Adrenal gland (tissue), 12 donors: ENCODE results near the gene SAMD15. TPM values are rescaled to one million over a fixed set of nuclear protein-coding genes. Genes with fewer than 3 reads are reported as not detected.

Source experiments
- DNase-seq, 7 donors: peaks; one replicate each; pipeline ENCODE4 v3.0.0-alpha.2; 2019 to 2020
- H3K27ac ChIP-seq, 5 donors: fragments of 200-600 bp; sonication (generic) in 4 of 5; 1 replicate in 3 of 5; 2 replicates in 2 of 5; pipeline versions ENCODE4 v1.5.1 to v1.8.0; 2016 to 2020; ENCODE audit warnings: mild to moderate bottlenecking in 1 of 5
- H3K27me3 ChIP-seq: fragments of 200-600 bp; 2 replicates; pipeline ENCODE4 v1.8.0; 2021
- H3K36me3 ChIP-seq, 2 donors: fragments of 200-600 bp; replicated peaks in 1 of 2; 1 replicate in 1 of 2; 2 replicates in 1 of 2; pipeline versions ENCODE4 v1.5.1 to v1.8.0; 2018 to 2022
- H3K4me1 ChIP-seq, 2 donors: fragments of 200-600 bp; replicated peaks in 1 of 2; 1 replicate in 1 of 2; 2 replicates in 1 of 2; pipeline versions ENCODE4 v1.5.1 to v1.8.0; 2018 to 2021
- H3K4me3 ChIP-seq, 4 donors: fragments of 200-600 bp; sonication (generic) in 3 of 4; one replicate each; pipeline ENCODE4 v1.5.1; 2016 to 2018
- H3K9me3 ChIP-seq, 3 donors: fragments of 200-600 bp; sonication (generic) in 1 of 3; replicated peaks in 1 of 3; 1 replicate in 2 of 3; 2 replicates in 1 of 3; pipeline versions ENCODE4 v1.5.1 to v1.8.0; 2016 to 2021
- POLR2A ChIP-seq, 2 donors: fragments of 450-650 bp; IDR thresholded peaks; one replicate each; pipeline ENCODE4 v1.6.1; 2017; ENCODE audit warnings: antibody characterized with exemption in 2 of 2, mild to moderate bottlenecking in 2 of 2, moderate library complexity in 1 of 2
- WGBS, 4 donors: extraction: QIAGEN DNeasy Blood & Tissue Kit in 2 of 4; methylation state at CpG; one replicate each; pipeline versions ENCODE4 v1.1.5 to v1.1.7; 2013 to 2017; 5-methylcytosine and 5-hydroxymethylcytosine counted together
- intact Hi-C, 2 donors: fragments of 100-400 bp; cut with DNase I; formaldehyde crosslinking; loops; one replicate each; pipeline versions ENCODE4 v1.14.1 to v1.15.0; 2022 to 2023
- polyA plus RNA-seq, 3 donors: library from polyadenylated mRNA; stranded (reverse); fragments of 200-250 nt in 2 of 3; fragments of 350-450 nt in 1 of 3; fragmentation: Illumina TruSeq in 1 of 3; extraction: RNeasy Lipid Tissue Mini Kit (QIAGEN cat#74804) in 1 of 3; gene quantifications; one replicate each; pipeline ENCODE4 v1.2.3, GENCODE V29; 2013 to 2014
- total RNA-seq, 9 donors: library from RNA; depleted of rRNA in 4 of 9; stranded (reverse); fragments of >200 nt in 4 of 9; fragments of 120-200 nt in 1 of 9; fragmentation: NEBNext Ultra II Directional in 1 of 9; extraction: Animal tissue kit (Norgen Biotek cat#: 25700) in 1 of 9; gene quantifications; one replicate each; pipeline versions ENCODE4 v1.1.0 to v1.2.4, GENCODE V29; 2013 to 2023
- TF ChIP-seq, protein P1 (sequence below), 6 experiments: fragments of 450-650 bp in 4 of 6; fragments of 200-600 bp in 2 of 6; sonication (generic) in 1 of 6; IDR thresholded peaks; 1 replicate in 5 of 6; 2 replicates in 1 of 6; pipeline versions ENCODE4 v1.5.1 to v1.8.0; 2016 to 2021; ENCODE audit warnings: antibody characterized with exemption in 6 of 6, mild to moderate bottlenecking in 2 of 6, moderate library complexity in 1 of 6
- donor health status: healthy with polysubstance abuse.
- donor health status: Bipolar disorder and iron deficiency.
- donor health status: DM: yes; HTN: yes; CAD: no.
- donor health status: DM: no; HTN: no; CAD: no.
- donor health status: DM: no; HTN: no; CAD: no.
- donor health status: DM: yes; HTN: yes; CAD: no.

The SAMD15 gene
- total and polyA plus RNA-seq, 12 donors: 0.24 to 4.6 (median 1.5) TPM

DNA sequence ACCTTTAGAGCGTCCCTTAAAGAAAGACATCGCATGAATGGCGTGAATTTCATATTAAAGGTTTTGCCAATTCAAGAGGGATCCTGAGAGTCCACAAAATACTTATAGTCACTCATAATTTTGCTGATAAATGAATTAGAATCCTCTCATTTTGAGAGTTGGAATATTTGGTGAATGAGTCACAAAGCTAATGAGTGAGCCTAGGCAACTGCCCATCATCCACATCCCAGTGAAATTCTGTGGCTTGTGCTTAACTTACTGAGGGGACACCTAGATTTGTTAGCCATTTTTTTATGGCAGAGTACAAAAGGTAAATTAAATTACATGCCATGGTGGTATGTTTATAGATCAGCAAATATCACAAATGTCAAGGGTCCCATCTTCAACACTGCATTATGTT is 58.9 kb downstream of the SAMD15 start:
- WGBS, 4 donors: 92 to 98% (median 95%) methylated on average over 3 of the region's 3 CpGs
- TF ChIP-seq POLR2A (IDR thresholded peaks at IDR 0.05): no peak
- TF ChIP-seq, protein P1, sequence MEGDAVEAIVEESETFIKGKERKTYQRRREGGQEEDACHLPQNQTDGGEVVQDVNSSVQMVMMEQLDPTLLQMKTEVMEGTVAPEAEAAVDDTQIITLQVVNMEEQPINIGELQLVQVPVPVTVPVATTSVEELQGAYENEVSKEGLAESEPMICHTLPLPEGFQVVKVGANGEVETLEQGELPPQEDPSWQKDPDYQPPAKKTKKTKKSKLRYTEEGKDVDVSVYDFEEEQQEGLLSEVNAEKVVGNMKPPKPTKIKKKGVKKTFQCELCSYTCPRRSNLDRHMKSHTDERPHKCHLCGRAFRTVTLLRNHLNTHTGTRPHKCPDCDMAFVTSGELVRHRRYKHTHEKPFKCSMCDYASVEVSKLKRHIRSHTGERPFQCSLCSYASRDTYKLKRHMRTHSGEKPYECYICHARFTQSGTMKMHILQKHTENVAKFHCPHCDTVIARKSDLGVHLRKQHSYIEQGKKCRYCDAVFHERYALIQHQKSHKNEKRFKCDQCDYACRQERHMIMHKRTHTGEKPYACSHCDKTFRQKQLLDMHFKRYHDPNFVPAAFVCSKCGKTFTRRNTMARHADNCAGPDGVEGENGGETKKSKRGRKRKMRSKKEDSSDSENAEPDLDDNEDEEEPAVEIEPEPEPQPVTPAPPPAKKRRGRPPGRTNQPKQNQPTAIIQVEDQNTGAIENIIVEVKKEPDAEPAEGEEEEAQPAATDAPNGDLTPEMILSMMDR (IDR thresholded peaks at IDR 0.05): no peak
- Histone ChIP-seq H3K9me3 (no peaks in the 10 kb centered on the region), H3K36me3 (peaks cover 0 to 67% of the 10 kb centered on the region in 2 donors), H3K4me3 (no peak overlapping the region), H3K27me3 (no peaks in the 10 kb centered on the region), H3K4me1 (no peaks in the 10 kb centered on the region), H3K27ac (no peak overlapping the region)
- intact Hi-C loops: no loop called here
- no peak for DNase-seq

DNA sequence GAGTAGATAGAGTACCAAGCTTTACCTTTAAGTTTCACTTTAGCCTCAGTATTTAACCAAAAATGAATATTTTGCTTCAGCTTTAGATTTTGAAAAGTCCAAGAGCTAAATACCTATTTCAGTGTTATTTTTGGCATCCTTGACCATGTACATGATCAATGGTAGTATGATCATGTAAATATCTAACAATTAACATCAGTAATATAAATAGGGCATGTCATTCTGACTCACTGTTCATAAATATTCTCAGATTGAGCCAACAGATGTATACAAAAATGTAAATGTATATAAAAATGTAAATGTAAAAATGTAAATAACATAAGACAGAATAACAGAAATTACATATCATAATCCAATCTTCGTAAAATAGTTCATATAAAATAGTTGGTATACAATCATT is 61.4 kb downstream of the SAMD15 start:
- Histone ChIP-seq H3K4me1 (no peaks in the 10 kb centered on the region), H3K4me3 (no peak overlapping the region), H3K27ac (no peak overlapping the region), H3K36me3 (peaks cover 0 to 70% of the 10 kb centered on the region in 2 donors), H3K27me3 (no peaks in the 10 kb centered on the region), H3K9me3 (no peaks in the 10 kb centered on the region)
- intact Hi-C loops: no loop called here
- TF ChIP-seq, protein P1 (IDR thresholded peaks at IDR 0.05): no peak
- no peak for TF ChIP-seq POLR2A (IDR thresholded peaks at IDR 0.05)
- 97 to 99% (median 98%) methylated on average over 1 of the region's 1 CpG for WGBS, 4 donors
- no peak for DNase-seq

DNA sequence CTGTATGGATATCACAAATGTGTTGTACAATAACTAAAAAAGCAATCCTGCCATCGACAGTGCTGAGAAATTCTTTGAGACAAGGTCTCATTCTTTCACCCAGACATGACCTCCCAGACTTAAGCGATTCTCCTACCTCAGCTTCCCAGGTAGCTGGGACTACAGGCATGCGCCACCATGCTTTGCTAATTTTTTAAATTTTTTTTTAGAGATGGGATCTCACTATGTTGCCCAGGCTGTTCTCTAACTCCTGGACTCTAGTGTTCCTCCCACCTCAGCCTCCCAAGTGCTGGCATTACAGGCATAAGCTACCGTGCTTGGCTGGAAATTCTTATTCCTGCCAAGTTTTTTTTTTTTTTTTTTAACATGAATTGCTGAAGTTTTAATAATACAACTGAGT is 62.7 kb downstream of the SAMD15 start:
- TF ChIP-seq POLR2A (IDR thresholded peaks at IDR 0.05): no peak
- TF ChIP-seq, protein P1 (IDR thresholded peaks at IDR 0.05): no peak
- peaks cover 0 to 68% of the 10 kb centered on the region in 2 donors for H3K36me3 ChIP-seq
- 91 to 98% (median 94%) methylated on average over 4 of the region's 4 CpGs for WGBS, 4 donors

More for the DNA sequence above, 62.7 kb downstream of the SAMD15 start:
- Histone ChIP-seq H3K4me3 (no peak overlapping the region), H3K4me1 (no peaks in the 10 kb centered on the region), H3K27me3 (no peaks in the 10 kb centered on the region), H3K9me3 (no peaks in the 10 kb centered on the region), H3K27ac (no peak overlapping the region)
- no peak for DNase-seq
- intact Hi-C loops: no loop called here

Other genes with a start within 250 kb of the SAMD15 start
- gene ZDHHC22, start 235.6 kb upstream of the SAMD15 start, total RNA-seq: 1 to 10 TPM in 1 of 9 donors, under 1 TPM in 3, not detected in 5; 0.06 to 1.2 (median 0.25) TPM
- gene ZDHHC22, start 235.6 kb upstream of the SAMD15 start, polyA plus RNA-seq: under 1 TPM in 1 of 3 donors, not detected in 2; 0.24 TPM
- gene TMEM63C, start 195.6 kb upstream of the SAMD15 start, total RNA-seq: 10 to 100 TPM in 3 of 9 donors, 1 to 10 TPM in 6; 2.7 to 19.7 (median 8.6) TPM
- 10 to 100 TPM in 1 of 3 donors, 1 to 10 TPM in 2; 3.1 to 21.2 (median 7.9) TPM for gene TMEM63C, start 195.6 kb upstream of the SAMD15 start, polyA plus RNA-seq
- gene NGB, start 106.2 kb upstream of the SAMD15 start, total RNA-seq: 10 to 100 TPM in 1 of 9 donors, 1 to 10 TPM in 2, under 1 TPM in 2, not detected in 4; 0.17 to 13.0 (median 1.0) TPM
- gene NGB, start 106.2 kb upstream of the SAMD15 start, polyA plus RNA-seq: 10 to 100 TPM in 2 of 3 donors, 1 to 10 TPM in 1; 6.3 to 15.4 (median 10.3) TPM
- gene POMT2, start 56.5 kb upstream of the SAMD15 start, total RNA-seq: 10 to 100 TPM; 14.0 to 48.8 (median 40.0) TPM
- 10 to 100 TPM; 49.2 to 52.3 (median 51.0) TPM for gene POMT2, start 56.5 kb upstream of the SAMD15 start, polyA plus RNA-seq
- gene GSTZ1, start 56.3 kb upstream of the SAMD15 start, total RNA-seq: 100 to 1,000 TPM in 2 of 9 donors, 10 to 100 TPM in 7; 25.3 to 154 (median 53.0) TPM
- gene GSTZ1, start 56.3 kb upstream of the SAMD15 start, polyA plus RNA-seq: 10 to 100 TPM; 28.7 to 74.0 (median 48.5) TPM
- gene TMED8, start 285 bp upstream of the SAMD15 start, total RNA-seq: 10 to 100 TPM; 15.3 to 23.6 (median 20.8) TPM
- gene TMED8, start 285 bp upstream of the SAMD15 start, polyA plus RNA-seq: 10 to 100 TPM in 1 of 3 donors, 1 to 10 TPM in 2; 4.8 to 17.1 (median 7.0) TPM
- gene NOXRED1, start 46.1 kb downstream of the SAMD15 start, total RNA-seq: under 1 TPM in 6 of 9 donors, not detected in 3; 0.22 to 0.72 (median 0.45) TPM
- gene NOXRED1, start 46.1 kb downstream of the SAMD15 start, polyA plus RNA-seq: under 1 TPM; 0.29 to 0.64 (median 0.57) TPM
- gene VIPAS39, start 80.2 kb downstream of the SAMD15 start, total RNA-seq: 10 to 100 TPM; 13.0 to 36.3 (median 20.6) TPM
- 10 to 100 TPM; 11.2 to 27.3 (median 11.8) TPM for gene VIPAS39, start 80.2 kb downstream of the SAMD15 start, polyA plus RNA-seq
- 100 to 1,000 TPM in 8 of 9 donors, 10 to 100 TPM in 1; 93.6 to 240 (median 161) TPM for gene AHSA1, start 80.7 kb downstream of the SAMD15 start, total RNA-seq
- gene AHSA1, start 80.7 kb downstream of the SAMD15 start, polyA plus RNA-seq: 100 to 1,000 TPM in 2 of 3 donors, 10 to 100 TPM in 1; 91.4 to 386 (median 166) TPM
- under 1 TPM in 3 of 9 donors, not detected in 6; 0.11 to 0.22 (median 0.17) TPM for gene ISM2, start 121.4 kb downstream of the SAMD15 start, total RNA-seq
- under 1 TPM in 1 of 3 donors, not detected in 2; 0.08 TPM for gene ISM2, start 121.4 kb downstream of the SAMD15 start, polyA plus RNA-seq
- gene SPTLC2, start 239.3 kb downstream of the SAMD15 start, total RNA-seq: 10 to 100 TPM; 22.8 to 61.9 (median 43.5) TPM
- 10 to 100 TPM in 1 of 3 donors, 1 to 10 TPM in 2; 7.1 to 18.3 (median 8.6) TPM for gene SPTLC2, start 239.3 kb downstream of the SAMD15 start, polyA plus RNA-seq